GM19395 (cell line): ENCODE data around the gene CMC2.
A peak's percentile ranks its signal among the peaks of the same experiment; 100 is the strongest.

Experiments
- ATAC-seq: cut with Tn5 transposase; IDR thresholded peaks from one replicate; pipeline ENCODE4 v1.9.1; 2021; ENCODE audit warnings: mild to moderate bottlenecking, moderate library complexity; ENCODE audit not compliant: unreplicated experiment

CMC2 gene

GRCh38 chr16:81006813-81007695 is at the start of gene CMC2, which contains the start of gene CENPN:
CMC2 (minus strand) TSS chr16:81006885; CDS start chr16:80997394, 9,491 bp downstream.
CENPN (plus strand) TSS chr16:81007214; CDS start chr16:81011940, 4,726 bp downstream.
- ATAC-seq, result peak; percentile 90

GRCh38 chr16:81053761-81054160 is 47.1 kb upstream of the CMC2 start:
- no peak for ATAC-seq

GRCh38 chr16:81042821-81043220 is 36.1 kb upstream of the CMC2 start:
- ATAC-seq, result no peak

GRCh38 chr16:81041696-81042095 is 35.0 kb upstream of the CMC2 start:
- no peak for ATAC-seq

GRCh38 chr16:81040842-81041241 is 34.2 kb upstream of the CMC2 start:
- ATAC-seq, result no peak

DNA sequence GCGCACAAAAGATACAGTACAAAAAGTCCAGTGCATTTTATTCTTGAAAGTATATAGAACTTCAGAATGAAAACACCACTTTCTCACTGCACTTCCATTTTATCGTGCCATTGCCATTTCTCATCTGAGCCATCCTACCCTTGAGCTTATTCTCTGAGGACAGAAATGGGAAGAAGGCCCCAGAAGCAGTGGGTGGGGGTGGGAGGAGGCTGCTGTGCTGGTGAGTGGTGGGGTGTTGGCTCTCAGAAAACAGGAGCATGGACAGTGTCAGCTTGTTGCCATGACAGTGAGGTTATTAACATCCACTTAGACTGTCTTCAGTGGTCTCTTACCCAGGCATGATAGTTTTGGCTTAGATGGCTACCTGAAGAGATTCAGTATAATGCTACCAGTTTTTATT is 33.4 kb upstream of the CMC2 start:
- no peak for ATAC-seq

DNA sequence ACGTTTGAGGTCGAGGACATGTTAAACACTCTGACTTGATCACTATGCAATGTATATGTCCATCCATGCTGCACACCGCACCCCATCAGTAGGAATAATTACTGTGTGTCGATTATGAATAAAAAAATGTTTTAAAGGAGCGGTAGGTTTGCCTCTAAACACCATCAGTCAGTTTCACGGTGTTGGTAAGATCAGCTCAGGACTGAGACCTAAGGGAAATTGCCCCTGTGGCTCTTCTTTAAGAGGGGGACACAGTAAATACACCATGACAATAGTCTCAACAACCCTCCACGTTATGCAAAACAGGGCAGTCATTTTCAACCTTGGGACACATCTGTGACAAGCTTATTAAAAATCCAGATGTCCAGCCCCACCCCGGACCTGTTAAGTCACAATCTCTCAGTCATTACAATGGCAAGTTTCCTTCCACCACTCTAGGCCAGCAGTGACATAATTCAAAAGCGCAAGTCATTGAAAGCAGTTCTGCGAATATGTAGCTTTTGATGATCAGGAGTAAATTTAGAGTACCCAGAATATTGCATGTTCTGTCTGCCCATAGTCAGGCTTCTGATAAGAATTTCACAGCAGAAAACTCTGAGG is 30.2 kb upstream of the CMC2 start:
- peak; percentile 5 for ATAC-seq

DNA sequence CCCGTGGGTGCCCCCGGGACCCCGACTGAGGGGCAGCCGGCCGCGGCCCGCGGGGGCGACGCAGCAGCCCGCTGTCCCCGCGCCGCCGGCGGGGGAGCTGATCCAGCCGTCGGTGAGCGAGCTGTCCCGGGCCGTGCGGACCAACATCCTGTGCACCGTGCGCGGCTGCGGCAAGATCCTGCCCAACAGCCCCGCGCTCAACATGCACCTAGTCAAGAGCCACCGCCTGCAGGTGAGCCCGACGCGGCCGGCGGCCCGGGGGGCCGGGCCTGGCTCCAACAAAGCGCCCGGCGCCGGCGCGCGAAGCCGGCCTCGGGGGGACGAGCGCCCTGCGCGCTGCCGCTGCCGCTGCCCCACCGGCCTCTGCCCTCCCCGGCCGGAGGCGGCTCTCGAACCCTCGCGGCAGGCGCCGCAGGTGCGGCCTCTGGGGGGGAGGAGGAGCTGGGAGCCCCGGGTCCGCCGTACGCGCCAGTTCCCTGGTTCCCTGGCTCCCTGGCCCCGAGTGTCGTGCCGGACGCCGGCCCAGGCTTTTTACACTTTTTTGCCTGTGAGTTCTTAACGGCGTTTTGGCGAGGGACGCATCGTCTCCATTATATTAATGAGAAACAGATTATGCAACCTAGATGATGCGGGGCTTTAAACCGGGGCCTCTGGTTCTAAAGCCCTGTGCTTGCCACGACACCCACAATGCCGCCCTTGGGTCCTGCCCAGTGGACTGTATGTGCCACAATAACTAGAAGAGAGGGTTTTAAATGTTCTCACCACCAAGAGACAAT is 29.5 kb upstream of the CMC2 start:
- peak; percentile 57 for ATAC-seq

- ATAC-seq, result peak; percentile 87
Measured at GRCh38 chr16:81035398-81035974, 28.8 kb upstream of the CMC2 start, which contains the start of gene ATMIN. ATMIN (plus strand) TSS chr16:81035842; CDS start chr16:81035871, 29 bp downstream.

- ATAC-seq, result no peak
Measured at GRCh38 chr16:81029930-81030604, 23.4 kb upstream of the CMC2 start.

DNA sequence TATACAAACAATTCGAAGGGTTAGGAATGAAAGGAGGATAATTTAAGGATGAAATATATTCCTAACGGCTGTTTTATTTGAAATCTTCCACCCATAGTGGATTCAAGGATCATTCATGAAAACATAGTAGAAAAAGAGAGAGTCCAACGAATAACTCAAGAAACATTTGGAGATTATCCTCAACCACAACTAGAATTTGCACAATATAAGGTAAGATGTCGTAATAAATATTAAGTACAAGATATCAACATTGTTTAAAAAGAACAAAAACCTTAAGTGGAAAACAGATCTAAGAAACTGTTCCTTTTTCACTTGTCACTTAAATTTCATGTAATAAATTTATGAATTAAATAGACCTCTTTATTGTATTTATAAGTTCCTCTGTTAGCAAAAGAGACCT is 19.7 kb upstream of the CMC2 start:
- ATAC-seq, result no peak

- ATAC-seq, result no peak
Measured at GRCh38 chr16:81018496-81018895, 11.8 kb upstream of the CMC2 start.

GRCh38 chr16:81014672-81015071 is 8.0 kb upstream of the CMC2 start:
- no peak for ATAC-seq

DNA sequence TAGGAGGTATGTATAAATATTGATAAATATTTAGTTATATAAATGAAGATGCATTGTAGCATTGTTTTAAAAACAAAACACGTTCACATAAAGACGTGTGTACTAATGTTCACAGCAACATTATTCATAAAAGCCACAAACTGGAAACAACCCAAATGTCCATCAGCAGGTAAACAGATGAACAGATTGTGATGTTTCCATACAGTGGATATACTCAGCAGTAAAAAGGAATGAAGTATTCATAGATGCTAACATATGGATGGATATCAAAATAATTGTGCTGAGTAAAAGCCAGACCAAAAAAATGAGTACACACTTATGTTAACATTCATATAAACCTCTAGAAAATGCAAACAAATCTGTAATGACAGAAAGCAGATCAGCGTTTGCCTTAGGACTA is 6.3 kb upstream of the CMC2 start:
- no peak for ATAC-seq

GRCh38 chr16:81008505-81008789 is 1.8 kb upstream of the CMC2 start:
- ATAC-seq, result no peak

DNA sequence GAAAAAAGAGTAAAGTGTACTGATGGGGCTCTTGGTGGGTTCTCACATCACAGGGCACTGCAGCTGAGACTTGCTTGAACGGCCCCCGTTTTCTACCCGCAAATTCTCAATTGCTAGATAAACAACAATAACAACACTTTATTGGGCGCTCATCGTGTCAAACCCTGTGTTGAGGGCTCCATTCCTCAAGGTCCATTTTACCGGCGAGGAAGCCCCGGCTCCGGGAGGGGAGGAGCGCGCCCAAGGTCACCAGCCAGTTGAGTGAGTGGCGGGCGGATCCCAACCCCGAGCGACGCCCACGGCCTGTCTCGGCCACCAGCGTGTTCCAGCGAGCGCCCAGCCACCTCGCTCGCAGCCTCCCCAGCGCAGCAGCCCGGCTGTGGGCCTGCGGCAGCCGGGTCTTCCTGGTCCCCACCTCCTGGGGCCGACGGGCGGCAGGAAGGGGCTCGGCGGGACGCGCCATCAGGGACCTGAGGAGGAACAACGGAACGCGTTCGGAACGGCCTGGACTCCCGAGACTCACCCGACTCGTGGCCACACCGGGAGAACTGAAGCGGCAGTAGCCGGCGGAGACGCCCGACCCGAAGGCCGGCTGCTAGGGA is 373 bp downstream of the CMC2 start:
- ATAC-seq, result peak; percentile 26

- ATAC-seq, result no peak
Measured at GRCh38 chr16:81005610-81006161, 999 bp downstream of the CMC2 start.

- no peak for ATAC-seq
Measured at GRCh38 chr16:81004646-81005353, 1.9 kb downstream of the CMC2 start.
